ENCODE results near the gene CDRT4.

Gene CDRT4

GRCh38 chr17:15492791-15493692, 25.6 kb upstream of the CDRT4 start:
- no peak for DNase-seq

DNA sequence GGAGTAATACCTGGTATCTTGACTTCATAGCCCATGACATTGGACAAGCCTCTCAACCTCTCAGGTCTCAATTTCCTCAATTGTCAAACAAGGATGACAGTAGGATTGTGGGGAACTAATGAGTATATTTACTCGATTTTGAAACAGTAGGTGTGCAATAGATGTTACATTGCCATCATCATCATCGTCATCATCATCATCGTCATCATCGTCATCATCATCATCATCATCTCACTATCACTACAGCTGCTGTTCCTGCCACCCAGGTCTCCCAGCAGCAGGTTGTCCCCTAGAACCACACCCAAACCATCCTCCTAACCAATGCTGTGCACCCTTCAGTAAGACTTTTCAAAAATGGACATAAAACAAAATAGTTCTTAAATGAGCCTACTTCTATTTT, 24.8 kb upstream of the CDRT4 start:
- no peak for DNase-seq

GRCh38 chr17:15490634-15491261, 23.3 kb upstream of the CDRT4 start:
- no peak for DNase-seq

DNA sequence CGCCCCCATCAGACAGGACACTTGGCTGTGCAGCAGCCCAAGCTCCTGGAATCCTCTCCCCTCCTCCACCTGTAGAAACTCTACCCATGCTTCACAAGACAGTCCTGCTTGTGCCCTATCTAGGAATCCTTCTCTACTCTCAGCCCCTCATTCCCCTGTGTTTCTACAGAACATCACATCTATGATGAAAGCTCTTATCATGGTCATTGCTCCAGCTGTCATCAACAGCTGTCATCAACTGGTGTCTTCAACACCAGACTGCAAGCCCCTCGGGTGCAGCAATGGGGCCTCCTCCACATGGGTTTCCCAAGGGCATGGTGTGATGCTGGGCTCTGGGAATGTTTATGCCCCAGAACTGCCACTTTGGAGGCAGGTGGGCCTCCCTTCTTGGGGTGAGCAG, 21.1 kb upstream of the CDRT4 start:
- no peak for DNase-seq

- DNase-seq = no peak
These were observed 17.6 kb upstream of the CDRT4 start for GRCh38 chr17:15485045-15485444.

GRCh38 chr17:15483431-15483830, 16.0 kb upstream of the CDRT4 start:
- DNase-seq = no peak

DNA sequence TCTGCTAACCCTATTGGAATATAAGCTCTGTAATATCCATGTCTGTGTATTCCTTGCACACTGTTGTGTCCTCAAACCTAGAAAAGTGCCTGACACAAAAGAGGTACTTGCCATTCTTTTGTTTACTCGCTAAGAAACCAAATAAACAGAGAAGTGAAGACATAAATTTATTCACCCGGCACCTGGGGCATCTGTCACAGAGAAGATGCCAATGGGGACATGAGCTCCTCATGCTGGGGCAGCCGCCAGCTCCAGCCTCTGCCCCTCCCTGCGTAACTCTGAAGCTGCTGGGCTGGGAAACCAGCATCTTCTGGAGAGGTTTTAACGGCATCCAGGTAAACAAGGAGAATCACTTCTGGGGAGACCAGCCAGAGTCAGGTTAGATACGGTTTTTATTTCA, 15.1 kb upstream of the CDRT4 start:
- no peak for DNase-seq

- no peak for DNase-seq
These were observed 14.1 kb upstream of the CDRT4 start for GRCh38 chr17:15481481-15481880.

DNA sequence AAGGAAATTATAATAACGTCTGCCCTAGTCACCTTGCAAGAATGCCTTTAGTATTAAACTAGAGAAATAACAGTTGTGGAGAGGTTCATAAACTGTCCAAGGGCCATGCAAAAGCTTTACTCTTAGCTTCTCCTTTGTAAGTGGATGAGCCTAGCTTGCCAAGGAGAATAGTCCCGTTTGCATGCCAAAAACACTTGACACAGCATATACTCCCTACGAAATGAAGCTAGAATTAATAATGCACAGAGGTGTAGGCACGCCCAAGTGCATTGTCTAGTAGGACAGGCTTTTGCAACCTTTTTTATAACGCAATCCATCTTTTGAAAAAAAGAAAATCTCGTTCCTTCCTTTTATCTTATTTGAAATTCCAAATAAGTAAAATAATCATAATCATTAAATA, 12.8 kb upstream of the CDRT4 start:
- DNase-seq = no peak

GRCh38 chr17:15479703-15480102, 12.3 kb upstream of the CDRT4 start:
- DNase-seq = no peak

DNA sequence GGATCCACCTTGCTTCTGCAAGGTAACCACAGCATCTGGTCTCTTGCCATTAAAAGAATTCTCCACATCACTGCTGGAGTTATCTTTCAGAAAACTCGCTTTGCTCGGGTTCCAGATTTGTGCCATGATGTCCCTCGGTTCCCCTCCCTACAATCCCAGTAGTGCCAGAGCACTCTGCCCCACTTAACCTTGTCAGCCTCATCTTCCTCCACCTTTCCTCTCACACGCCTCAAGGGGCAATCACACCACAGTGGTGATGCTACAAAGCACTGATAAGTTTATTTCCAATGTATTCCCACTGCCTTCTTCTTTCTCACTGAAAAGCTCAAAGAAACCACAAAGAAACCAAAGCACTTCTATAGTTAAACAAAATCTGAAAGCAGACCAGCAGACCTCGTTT, 11.4 kb upstream of the CDRT4 start:
- DNase-seq = no peak

DNA sequence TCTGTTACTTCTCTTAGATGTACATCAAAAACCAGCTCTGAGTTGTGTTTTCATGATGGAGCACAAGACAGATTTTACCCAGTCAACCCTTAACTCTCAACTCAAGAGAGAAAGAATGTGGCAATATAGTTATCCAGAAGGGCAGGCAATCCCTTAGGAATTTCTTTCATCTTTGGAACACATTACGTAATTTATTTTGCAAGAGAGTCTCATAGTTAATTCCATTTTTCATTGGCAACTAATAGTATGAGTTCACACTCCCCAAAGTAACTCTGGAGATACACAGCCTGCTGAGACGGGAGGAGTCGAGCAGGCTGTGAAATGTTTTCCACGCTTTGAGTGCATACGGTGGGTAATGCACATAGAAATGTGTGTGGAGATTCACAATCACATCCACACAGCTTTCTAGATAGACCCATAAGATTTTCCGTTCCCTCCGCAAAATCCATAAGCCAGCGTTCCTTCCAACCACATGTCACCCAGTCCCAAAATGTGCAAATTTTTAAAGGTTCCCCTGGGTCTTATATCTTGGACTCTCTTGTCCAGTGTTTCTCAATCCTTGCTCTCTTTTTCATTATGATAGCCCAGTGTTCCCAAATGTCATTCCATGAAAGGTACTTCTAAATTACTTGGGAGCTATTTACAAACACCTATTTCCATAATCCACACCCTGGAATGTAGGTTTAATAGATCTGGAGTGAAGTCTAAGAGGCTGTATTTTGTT, 8.4 kb upstream of the CDRT4 start:
- no peak for DNase-seq

DNA sequence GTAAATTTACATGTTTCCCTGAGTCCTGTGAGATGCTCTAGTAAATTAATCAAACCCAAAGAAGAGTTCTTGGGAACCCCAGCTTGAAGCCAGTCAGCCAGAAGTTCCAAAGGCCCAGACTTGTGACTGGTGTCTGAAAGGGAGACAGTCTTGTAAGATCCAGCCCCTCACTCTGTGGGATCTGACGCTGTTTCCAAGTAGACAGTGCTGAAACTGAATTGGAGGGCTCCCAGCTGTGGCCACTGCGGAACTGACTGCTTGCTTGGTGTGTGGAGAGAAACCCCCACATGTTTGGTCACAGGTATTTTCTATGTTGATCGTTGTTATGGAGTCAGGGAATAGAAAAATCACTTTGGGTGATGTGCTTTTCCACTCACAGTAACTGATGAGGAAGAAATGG, 5.5 kb upstream of the CDRT4 start:
- no peak for DNase-seq

GRCh38 chr17:15470536-15470935, 3.1 kb upstream of the CDRT4 start:
- no peak for DNase-seq

GRCh38 chr17:15469260-15469659, 1.8 kb upstream of the CDRT4 start:
- no peak for DNase-seq

GRCh38 chr17:15468126-15468525, 705 bp upstream of the CDRT4 start:
- no peak for DNase-seq

- no peak for DNase-seq
These were observed 1.3 kb downstream of the CDRT4 start for GRCh38 chr17:15466131-15466530.

GRCh38 chr17:15465045-15465701, 2.2 kb downstream of the CDRT4 start:
- no peak for DNase-seq

DNA sequence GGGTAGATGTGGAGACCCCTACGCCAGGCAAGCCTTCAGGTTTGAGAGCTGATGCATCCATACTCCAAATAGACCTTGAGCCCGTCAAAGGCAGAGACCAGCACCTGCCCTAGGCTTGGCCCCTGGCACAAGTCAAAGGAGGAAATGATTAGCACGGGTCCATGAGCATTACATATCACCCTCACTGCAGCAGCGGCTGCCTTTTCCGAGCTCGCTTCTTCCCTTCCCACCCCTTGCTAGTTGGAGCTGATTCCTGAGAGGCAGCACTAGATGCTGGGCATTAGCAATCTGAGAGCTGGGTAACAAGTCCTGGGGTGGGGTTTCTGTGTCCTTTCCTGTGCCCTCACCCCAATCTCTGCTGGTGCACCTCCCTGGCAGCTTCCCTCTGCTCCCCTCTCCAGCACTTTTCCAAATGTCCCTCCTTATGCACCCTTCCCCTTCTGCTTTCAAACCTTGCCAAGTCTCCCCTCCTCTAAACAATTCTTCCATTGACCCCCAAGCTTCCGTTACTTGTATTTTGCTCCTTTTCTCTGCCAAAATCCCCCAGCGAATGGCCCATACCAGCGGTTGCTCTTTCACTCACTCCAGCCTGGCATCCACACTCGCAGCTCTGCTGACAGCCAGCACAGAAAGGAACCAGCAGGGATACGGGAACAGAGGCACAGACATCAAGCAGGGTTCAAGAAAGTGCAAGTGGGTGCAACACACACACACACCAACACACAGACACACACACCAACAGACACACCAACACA, 3.0 kb downstream of the CDRT4 start:
- DNase-seq = no peak

GRCh38 chr17:15462976-15463772, 4.2 kb downstream of the CDRT4 start:
- DNase-seq = no peak

DNA sequence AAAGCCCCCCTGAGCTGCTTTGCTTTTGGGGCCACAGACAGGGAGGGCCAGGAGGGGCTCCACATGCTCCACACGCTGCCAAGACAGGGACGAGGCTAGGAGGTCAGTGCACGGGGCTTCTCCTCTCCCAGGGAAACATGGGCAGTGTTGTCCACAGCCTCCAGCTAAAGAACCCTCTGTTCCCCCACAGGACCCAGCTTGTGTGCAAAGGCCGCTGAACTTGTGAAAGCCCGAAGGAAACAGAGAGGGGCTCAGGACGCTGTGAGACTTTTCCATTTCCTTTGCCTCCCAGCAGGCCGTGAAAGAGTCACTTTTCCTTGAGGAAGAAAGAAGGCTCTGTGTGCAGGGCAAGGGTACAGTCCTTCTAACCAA, 9.7 kb downstream of the CDRT4 start:
- DNase-seq = no peak

Data from activated CD8-positive, alpha-beta memory T cell treated with anti-CD3 and anti-CD28 coated beads for 24 hours (primary cell).